Neural cell (in vitro differentiated cells): ENCODE data around the gene KHDC3L. TPM values are rescaled to one million over a fixed set of nuclear protein-coding genes. Genes with fewer than 3 reads are reported as not detected.

ENCODE experiments used
- H2AFZ ChIP-seq: fragments of 200-600, 300-800 bp; sonication (generic), shearing (Covaris generic); 2 replicates; pipeline ENCODE4 v1.6.0; 2014; ENCODE audit warnings: low read depth, mild to moderate bottlenecking, antibody characterized with exemption, low read length, moderate library complexity
- H3F3A ChIP-seq: fragments of 200-600 bp; shearing (Covaris generic); 2 replicates; pipeline ENCODE4 v1.6.1; 2016; ENCODE audit warnings: mild to moderate bottlenecking, moderate library complexity, mixed read lengths, antibody characterized with exemption, low read length; ENCODE audit not compliant: insufficient read depth, poor library complexity, severe bottlenecking
- H3K27ac ChIP-seq: fragments of 200-600, 300-800 bp; sonication (generic), shearing (Covaris generic); 2 replicates; pipeline ENCODE4 v1.5.1; 2014; ENCODE audit warnings: mild to moderate bottlenecking, low read length, moderate library complexity
- H3K27me3 ChIP-seq: fragments of 300-800, 200-600 bp; sonication (generic), shearing (Covaris generic); 2 replicates; pipeline ENCODE4 v1.6.0; 2014; ENCODE audit warnings: mild to moderate bottlenecking, low read depth, low read length, moderate library complexity; ENCODE audit not compliant: insufficient read depth
- H3K36me3 ChIP-seq: fragments of 300-800, 200-600 bp; sonication (generic), shearing (Covaris generic); 2 replicates; pipeline ENCODE4 v1.5.1; 2014; ENCODE audit warnings: mild to moderate bottlenecking, antibody characterized with exemption, low read length, moderate library complexity; ENCODE audit not compliant: insufficient read depth
- H3K4me2 ChIP-seq: fragments of 300-800, 200-600 bp; sonication (generic), shearing (Covaris generic); 2 replicates; pipeline ENCODE4 v1.6.0; 2014; ENCODE audit warnings: mild to moderate bottlenecking, low read length
- H3K4me3 ChIP-seq: fragments of 300-800, 200-600 bp; sonication (generic), shearing (Covaris generic); 2 replicates; pipeline ENCODE4 v1.5.1; 2014; ENCODE audit warnings: mild to moderate bottlenecking, low read length, moderate library complexity
- H3K79me2 ChIP-seq: fragments of 200-600 bp; shearing (Covaris generic); replicated peaks from 2 replicates; pipeline ENCODE4 v1.6.0; 2014; ENCODE audit warnings: mild to moderate bottlenecking, low read length, moderate library complexity; ENCODE audit not compliant: insufficient read depth
- H3K9ac ChIP-seq: fragments of 300-800, 200-600 bp; sonication (generic), shearing (Covaris generic); 2 replicates; pipeline ENCODE4 v1.6.1; 2016; ENCODE audit warnings: mild to moderate bottlenecking, low read length, mixed read lengths
- H3K9me2 ChIP-seq: fragments of 200-600 bp; shearing (Covaris generic); 2 replicates; pipeline ENCODE4 v1.6.1; 2016; ENCODE audit warnings: mild to moderate bottlenecking, low read length, mixed read lengths; ENCODE audit not compliant: insufficient read depth
- H3K9me3 ChIP-seq: fragments of 200-600, 300-800 bp; sonication (generic), shearing (Covaris generic); 2 replicates; pipeline ENCODE4 v1.6.1; 2016; ENCODE audit warnings: mild to moderate bottlenecking, mixed run types, low read length, moderate library complexity, mixed read lengths
- H4K20me1 ChIP-seq: fragments of 200-600 bp; shearing (Covaris generic); 2 replicates; pipeline ENCODE4 v1.6.1; 2016; ENCODE audit warnings: mild to moderate bottlenecking, mixed run types; ENCODE audit not compliant: insufficient read depth
- EP300 ChIP-seq: fragments of 450-650 bp; conservative IDR thresholded peaks from 2 replicates; pipeline ENCODE4 v1.6.1; 2014; ENCODE audit warnings: antibody characterized with exemption, mild to moderate bottlenecking, moderate library complexity; ENCODE audit not compliant: poor library complexity, severe bottlenecking
- EZH2 ChIP-seq: fragments of 200-600, 300-800 bp; shearing (Covaris generic), sonication (generic); IDR thresholded peaks from 2 replicates; pipeline ENCODE4 v1.6.1; 2014; ENCODE audit warnings: antibody characterized with exemption, low read length, borderline replicate concordance, mild to moderate bottlenecking; ENCODE audit not compliant: insufficient read depth, poor library complexity, severe bottlenecking
- MXI1 ChIP-seq: fragments of 450-650 bp; conservative IDR thresholded peaks from 2 replicates; pipeline ENCODE4 v1.6.1; 2014; ENCODE audit warnings: antibody characterized with exemption, mild to moderate bottlenecking; ENCODE audit not compliant: poor library complexity, severe bottlenecking
- POLR2AphosphoS5 ChIP-seq: IDR thresholded peaks from 2 replicates; pipeline ENCODE4 v1.6.1; 2012
- RAD21 ChIP-seq: fragments of 450-650 bp; conservative IDR thresholded peaks from 2 replicates; pipeline ENCODE4 v1.6.1; 2014; ENCODE audit warnings: antibody characterized with exemption, mild to moderate bottlenecking, moderate library complexity
- SMC3 ChIP-seq: fragments of 450-650 bp; conservative IDR thresholded peaks from 2 replicates; pipeline ENCODE4 v1.6.1; 2014; ENCODE audit warnings: antibody characterized with exemption, mild to moderate bottlenecking, moderate library complexity; ENCODE audit not compliant: poor library complexity
- TAF1 ChIP-seq: IDR thresholded peaks from 2 replicates; pipeline ENCODE4 v1.6.1; 2012; ENCODE audit warnings: low read depth
- polyA plus RNA-seq: library from polyadenylated mRNA; depleted of rRNA; stranded (reverse); fragments of >200 nt; gene quantifications from 2 replicates; pipeline ENCODE4 v1.2.3, GENCODE V29; 2014
- TF ChIP-seq, protein P1 (sequence below): fragments of 450-650 bp; IDR thresholded peaks from 2 replicates; pipeline ENCODE4 v1.5.1; 2014; ENCODE audit warnings: antibody characterized with exemption, mild to moderate bottlenecking, moderate library complexity; ENCODE audit not compliant: poor library complexity, severe bottlenecking
- TF ChIP-seq, protein P2 (sequence below): IDR thresholded peaks from 2 replicates; pipeline ENCODE4 v1.6.1; 2012; ENCODE audit warnings: borderline replicate concordance

The KHDC3L gene
- polyA plus RNA-seq, 1 donor from 2014 or later = not detected

GRCh38 chr6:73363537-73363875 is 1.0 kb downstream of the KHDC3L start:
- no peaks in the 10 kb centered on the region for H3K79me2 ChIP-seq
- H3K9me2 ChIP-seq = no peaks in the 10 kb centered on the region
- no peak overlapping the region for H3K9ac ChIP-seq
- H4K20me1 ChIP-seq = no peaks in the 10 kb centered on the region
- H3K27me3 ChIP-seq = no peaks in the 10 kb centered on the region
- no peak for TF ChIP-seq EP300
- no peak for TF ChIP-seq POLR2AphosphoS5
- TF ChIP-seq SMC3 = no peak
- no peak for TF ChIP-seq EZH2
- TF ChIP-seq, protein P1, sequence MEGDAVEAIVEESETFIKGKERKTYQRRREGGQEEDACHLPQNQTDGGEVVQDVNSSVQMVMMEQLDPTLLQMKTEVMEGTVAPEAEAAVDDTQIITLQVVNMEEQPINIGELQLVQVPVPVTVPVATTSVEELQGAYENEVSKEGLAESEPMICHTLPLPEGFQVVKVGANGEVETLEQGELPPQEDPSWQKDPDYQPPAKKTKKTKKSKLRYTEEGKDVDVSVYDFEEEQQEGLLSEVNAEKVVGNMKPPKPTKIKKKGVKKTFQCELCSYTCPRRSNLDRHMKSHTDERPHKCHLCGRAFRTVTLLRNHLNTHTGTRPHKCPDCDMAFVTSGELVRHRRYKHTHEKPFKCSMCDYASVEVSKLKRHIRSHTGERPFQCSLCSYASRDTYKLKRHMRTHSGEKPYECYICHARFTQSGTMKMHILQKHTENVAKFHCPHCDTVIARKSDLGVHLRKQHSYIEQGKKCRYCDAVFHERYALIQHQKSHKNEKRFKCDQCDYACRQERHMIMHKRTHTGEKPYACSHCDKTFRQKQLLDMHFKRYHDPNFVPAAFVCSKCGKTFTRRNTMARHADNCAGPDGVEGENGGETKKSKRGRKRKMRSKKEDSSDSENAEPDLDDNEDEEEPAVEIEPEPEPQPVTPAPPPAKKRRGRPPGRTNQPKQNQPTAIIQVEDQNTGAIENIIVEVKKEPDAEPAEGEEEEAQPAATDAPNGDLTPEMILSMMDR = no peak
- TF ChIP-seq, protein P2, sequence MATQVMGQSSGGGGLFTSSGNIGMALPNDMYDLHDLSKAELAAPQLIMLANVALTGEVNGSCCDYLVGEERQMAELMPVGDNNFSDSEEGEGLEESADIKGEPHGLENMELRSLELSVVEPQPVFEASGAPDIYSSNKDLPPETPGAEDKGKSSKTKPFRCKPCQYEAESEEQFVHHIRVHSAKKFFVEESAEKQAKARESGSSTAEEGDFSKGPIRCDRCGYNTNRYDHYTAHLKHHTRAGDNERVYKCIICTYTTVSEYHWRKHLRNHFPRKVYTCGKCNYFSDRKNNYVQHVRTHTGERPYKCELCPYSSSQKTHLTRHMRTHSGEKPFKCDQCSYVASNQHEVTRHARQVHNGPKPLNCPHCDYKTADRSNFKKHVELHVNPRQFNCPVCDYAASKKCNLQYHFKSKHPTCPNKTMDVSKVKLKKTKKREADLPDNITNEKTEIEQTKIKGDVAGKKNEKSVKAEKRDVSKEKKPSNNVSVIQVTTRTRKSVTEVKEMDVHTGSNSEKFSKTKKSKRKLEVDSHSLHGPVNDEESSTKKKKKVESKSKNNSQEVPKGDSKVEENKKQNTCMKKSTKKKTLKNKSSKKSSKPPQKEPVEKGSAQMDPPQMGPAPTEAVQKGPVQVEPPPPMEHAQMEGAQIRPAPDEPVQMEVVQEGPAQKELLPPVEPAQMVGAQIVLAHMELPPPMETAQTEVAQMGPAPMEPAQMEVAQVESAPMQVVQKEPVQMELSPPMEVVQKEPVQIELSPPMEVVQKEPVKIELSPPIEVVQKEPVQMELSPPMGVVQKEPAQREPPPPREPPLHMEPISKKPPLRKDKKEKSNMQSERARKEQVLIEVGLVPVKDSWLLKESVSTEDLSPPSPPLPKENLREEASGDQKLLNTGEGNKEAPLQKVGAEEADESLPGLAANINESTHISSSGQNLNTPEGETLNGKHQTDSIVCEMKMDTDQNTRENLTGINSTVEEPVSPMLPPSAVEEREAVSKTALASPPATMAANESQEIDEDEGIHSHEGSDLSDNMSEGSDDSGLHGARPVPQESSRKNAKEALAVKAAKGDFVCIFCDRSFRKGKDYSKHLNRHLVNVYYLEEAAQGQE = no peak
- TF ChIP-seq TAF1 = no peak
- no peak for TF ChIP-seq MXI1
- no peak for TF ChIP-seq RAD21
- H3K4me2 ChIP-seq = no peak overlapping the region
- no peaks in the 10 kb centered on the region for H3K36me3 ChIP-seq
- no peaks in the 10 kb centered on the region for H3F3A ChIP-seq
- no peak overlapping the region for H3K27ac ChIP-seq
- H3K4me3 ChIP-seq = no peak overlapping the region
- no peaks in the 10 kb centered on the region for H3K9me3 ChIP-seq
- H2AFZ ChIP-seq = no peak overlapping the region

DNA sequence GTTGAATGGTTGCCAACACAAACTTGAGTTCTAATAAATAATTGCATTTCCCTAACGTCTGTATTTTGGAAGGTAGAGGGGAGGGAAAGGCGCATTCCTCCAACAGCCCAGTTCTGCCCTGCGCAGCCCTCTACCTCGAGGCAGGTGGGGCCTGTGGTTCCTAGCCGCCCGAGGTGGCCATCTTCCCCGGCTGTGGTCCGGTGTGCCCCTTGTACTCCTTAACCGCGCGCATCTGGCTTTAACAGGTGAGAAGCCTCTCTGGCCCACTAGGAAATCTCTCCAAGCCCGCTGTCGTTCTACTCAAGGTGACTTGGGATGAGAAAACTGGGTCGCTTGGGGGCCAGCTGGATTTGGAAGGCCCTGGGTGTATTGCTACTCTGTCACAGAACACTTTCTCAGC is 1.7 kb downstream of the KHDC3L start:
- Histone ChIP-seq H3K27ac (no peak overlapping the region), H3F3A (no peaks in the 10 kb centered on the region), H3K9ac (no peak overlapping the region), H4K20me1 (no peaks in the 10 kb centered on the region), H3K79me2 (no peaks in the 10 kb centered on the region), H3K9me3 (no peaks in the 10 kb centered on the region), H3K4me2 (no peak overlapping the region), H3K27me3 (no peaks in the 10 kb centered on the region), H3K4me3 (no peak overlapping the region), H3K9me2 (no peaks in the 10 kb centered on the region), H3K36me3 (no peaks in the 10 kb centered on the region), H2AFZ (no peak overlapping the region)
- TF ChIP-seq SMC3 = no peak
- no peak for TF ChIP-seq EP300
- TF ChIP-seq TAF1 = no peak
- TF ChIP-seq EZH2 = no peak
- TF ChIP-seq RAD21 = no peak
- TF ChIP-seq, protein P2 = no peak
- no peak for TF ChIP-seq MXI1
- no peak for TF ChIP-seq POLR2AphosphoS5
- TF ChIP-seq, protein P1 = no peak
